Dedifferentiated amniotic fluid mesenchymal stem cell (primary cell): ENCODE results near the gene NUP42.
"Not testable (repeated sequence)": the region's sequence is repeated elsewhere in the genome, so short reads cannot be mapped to it uniquely, and the experiment has no call there.

Source experiments
- DNase-seq: peaks from one replicate; pipeline ENCODE4 v3.0.0-alpha.2; 2016; ENCODE audit errors: extremely low spot score

NUP42 gene

DNA sequence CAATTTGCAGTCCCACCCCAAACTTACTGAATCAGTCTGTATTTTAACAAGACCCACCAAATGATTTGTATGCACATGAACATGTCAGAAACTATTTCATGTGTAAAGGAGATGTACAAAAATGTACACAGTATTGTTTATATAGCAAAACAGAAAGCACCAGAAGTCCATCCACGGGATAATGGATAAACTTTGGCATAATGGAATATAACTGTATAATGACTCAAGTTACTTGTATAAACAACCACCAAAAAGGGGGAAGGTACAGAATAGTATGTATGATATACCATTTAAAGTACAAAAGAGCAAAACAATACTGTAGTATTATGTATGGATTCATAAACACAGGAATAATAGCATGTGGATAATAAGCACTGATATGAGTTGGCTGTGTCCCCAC lies 22.4 kb downstream of the NUP42 start:
- DNase-seq, result peak; percentile 9

DNA sequence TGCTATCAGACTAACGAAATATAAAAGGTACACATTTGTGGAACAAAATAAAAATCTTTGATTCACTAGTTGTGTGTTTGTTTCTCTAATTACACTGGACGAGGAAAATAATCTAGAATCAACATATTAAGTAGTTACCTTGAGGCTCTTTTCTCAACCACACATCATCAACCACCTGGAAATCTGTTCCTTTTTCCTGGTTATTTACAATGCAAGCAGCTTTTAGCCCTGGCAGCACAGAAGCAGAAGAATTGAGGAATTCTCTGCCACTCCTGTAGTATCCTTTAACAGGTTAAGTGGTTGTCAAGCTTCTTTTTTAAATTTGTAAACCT lies 23.7 kb downstream of the NUP42 start:
- no peak for DNase-seq

DNA sequence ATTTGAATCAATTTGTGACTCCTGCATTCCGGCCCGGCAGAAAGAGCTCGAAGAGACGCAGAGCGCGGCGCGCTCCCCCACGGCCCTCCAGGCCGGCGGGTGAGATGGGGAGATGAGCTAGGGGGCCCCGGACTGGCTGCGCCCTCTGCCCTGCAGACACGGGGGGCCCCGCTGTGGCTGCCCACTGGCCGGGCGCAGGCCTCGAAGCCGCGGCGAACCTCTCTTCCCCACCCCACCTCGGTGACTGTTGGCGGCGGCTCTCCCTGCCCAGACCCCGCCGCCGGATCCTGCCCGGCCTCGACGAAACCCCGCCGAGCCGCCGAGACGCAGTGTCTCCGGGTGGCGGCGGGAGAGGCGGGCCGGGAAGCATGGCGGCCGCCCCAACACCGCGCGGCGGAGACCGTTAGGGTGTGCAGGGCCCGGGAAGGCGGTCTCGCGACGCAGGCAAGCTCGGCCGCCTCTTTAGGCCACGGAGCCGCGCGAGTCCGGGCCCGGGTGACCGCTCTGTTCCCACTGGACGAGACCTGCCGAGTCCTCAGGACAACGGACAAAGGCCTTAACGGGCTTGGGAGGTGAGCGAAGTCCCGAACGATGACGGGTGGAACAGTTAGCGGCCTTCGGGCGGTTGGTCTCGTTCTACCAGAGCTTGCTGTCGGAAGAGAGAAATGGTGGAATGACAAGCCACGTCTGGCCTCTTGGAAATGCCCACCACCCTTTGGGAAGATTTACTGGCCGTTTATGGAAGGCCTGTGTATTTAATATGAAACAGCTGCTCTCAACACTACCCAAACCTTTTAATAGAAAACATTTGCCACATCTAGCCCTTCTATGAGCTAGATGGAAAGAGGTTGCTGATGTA lies 24.3 kb downstream of the NUP42 start:
- DNase-seq, result no peak

DNA sequence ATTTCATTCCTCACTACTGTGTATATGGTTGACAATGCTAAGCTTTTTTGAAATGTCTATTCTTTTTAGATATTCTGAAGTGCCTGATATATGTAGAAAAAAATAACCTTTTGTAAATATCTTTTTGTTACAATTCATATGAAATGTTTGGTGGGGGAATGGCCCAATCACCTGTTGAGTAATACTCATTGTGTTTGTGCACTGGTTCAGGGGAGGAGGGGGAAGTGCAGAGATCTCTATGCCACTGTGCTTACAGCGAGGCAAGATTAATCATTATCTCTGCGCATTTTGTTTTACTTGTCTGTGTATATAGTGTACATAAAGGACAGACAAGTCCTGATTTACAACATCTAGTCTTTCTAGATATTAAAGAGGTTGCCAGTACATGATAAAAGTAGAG lies 25.2 kb downstream of the NUP42 start:
- DNase-seq, result no peak

DNA sequence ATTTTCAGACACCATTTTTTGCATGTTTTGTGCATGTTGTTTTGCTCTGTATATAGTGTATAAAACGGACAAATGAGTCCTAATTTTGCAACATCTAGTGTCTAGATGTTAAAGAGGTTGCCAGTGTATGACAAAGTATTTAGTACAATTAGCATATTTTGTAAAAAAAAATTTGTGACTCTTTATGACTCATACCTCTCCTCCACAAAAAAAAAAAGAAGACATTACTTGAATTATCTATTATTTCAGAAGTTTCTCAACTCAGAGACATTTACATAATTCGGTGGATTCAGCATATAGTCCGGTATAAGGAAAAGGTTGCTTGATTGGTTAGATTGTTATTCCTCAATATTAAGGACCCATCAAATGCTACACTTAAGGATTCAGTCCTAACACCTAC lies 26.0 kb downstream of the NUP42 start:
- DNase-seq, result no peak

DNA sequence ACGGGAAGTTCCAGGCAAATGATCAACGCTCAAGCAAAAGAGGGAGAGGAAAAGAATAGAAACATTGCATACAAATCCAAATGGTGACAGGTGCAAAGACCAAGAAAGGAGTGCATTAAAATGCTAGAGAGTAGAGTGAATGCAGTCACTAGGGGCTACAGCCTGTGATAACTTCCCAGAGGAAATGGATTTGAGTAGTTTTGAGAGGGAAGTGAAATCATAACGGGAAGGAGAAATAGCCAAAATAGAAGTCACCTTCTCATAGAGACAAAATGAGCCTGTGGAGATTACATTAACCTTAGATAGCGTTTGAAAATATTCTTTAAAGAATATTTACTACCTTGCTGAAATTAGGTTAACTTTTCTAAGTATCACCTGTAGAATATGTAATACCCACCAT lies 26.5 kb downstream of the NUP42 start:
- DNase-seq, result no peak

DNA sequence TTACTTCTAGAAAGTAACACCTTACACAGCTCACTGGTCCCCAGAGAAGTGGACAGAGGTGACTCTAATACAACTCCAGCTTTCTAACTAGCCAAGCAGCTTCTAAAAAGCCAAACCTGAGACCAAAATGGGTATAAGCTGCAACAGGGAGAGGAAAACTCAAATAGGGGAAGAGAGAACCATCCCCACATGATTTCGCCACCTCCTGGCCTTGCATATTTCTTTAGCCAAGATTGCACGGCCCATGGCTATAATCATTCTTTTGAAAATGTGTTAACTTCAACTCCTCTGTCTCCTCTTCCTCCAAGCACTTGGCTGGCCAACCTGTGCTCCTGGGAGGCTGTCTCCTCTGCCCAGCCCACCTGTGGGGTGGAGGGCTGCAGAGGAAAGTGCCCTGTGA lies 28.7 kb downstream of the NUP42 start:
- no peak for DNase-seq

DNA sequence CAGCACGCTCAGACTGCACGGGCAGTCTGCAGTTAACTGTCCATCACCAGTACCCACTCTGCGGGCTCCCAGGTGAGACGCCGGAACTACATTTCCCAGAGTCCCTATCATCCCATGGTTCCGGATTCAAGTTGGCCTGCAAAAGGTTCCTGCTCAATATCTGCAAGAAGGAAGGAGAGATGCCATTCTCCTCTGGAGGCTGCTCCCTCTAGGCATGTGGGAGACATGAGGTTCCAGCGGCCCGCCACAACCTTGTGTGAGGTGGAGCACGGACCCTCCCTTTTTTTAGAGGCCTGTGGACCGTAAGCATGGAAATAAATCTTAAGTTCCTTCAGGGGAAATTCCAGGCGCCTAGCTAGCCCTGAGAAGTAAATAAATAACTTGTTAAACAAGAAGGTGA lies 29.7 kb downstream of the NUP42 start:
- DNase-seq, result no peak

DNA sequence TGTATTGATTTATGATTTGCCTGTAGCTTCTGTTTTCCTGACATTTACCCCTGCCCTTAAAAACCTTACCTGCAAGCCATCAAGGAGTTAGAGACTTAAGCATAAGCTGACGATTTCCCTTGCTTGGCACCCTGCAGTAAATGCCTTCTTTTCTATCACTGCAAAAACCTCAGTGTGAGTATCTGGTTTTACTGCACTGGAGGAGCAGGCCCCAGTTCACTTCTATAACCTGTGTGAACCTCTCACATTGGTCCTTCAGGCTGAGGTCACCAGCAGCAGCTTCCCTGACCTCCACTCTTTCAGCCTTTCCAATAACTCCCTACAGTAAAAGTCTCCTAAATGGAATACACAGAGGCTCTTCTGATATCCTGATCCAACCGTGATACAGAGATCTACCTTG lies 30.5 kb downstream of the NUP42 start:
- no peak for DNase-seq

DNA sequence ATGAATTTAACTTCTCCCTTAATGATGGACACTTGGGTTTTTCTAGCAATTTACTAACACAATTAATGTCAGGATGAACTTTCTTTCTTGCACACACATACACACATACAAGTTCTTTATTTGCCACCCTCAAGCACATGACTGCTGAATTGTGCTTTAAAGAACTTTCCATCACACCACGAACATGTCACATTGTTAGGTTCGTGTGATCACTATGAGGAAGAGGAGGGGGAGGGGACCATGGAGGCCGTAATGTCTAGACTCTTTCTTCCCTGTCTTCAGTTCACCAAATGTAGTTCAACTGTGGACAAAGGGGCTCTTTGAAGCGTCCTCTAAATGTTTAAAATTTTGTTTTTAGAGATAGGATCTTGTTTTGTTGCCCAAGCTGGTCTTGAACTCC lies 31.0 kb downstream of the NUP42 start:
- DNase-seq, result no peak

DNA sequence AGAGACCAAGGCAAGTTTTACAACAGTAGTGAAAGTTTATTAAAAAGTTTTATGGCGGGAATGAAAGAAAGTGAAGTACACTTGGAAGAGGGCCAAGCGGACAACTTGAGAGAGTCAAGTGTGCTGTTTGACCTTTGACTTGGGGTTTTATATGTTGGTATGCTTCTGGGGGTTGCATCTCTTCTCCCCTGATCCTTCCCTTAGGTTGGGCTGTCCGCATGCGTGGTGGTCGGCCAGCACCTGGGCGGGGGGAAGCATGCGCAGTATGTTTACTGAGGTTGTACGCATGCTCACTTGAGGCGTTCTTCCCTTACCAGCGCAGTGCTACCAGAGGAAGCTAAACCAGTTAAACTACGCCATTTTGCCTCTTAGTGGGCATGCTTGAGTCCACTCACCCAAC lies 31.9 kb downstream of the NUP42 start:
- no peak for DNase-seq

DNA sequence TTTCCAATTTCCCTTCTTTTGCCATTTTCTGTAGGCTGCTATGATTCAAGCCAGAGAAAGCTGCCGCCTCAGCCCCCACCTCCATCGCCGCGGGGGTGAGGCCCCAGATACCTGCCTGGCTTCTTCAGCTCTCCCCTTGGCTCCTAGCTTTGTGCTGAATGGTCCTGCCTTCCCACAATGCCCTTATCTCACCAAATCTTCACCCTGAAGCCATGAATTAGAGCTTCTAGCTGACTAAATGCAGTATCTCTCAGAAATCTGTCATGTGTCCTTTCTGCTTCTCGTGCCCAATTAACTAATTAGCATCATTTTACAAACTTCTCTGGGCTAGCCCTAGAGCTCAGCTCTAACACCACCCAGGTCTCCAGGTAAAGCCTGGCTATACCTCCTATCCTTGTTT lies 32.6 kb downstream of the NUP42 start:
- DNase-seq, result no peak

DNA sequence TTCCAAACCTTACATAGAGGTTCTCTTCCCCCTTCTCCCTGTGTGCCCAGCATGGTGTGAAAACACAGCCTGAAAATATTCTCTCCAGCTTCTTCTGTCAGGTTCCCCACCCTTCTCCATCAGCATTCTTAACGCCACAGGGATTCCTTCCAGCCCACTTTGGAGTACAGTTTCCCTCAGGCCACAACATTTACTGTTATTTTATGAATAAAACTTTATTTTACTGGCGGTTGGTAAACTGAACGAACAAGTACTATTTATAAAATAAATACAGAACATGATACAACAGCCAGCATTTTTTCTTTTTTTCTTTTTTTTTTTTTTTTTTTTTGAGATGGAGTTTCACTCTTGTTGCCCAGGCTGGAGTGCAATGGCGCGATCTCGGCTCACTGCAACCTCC lies 33.1 kb downstream of the NUP42 start:
- DNase-seq, result peak; percentile 8

DNA sequence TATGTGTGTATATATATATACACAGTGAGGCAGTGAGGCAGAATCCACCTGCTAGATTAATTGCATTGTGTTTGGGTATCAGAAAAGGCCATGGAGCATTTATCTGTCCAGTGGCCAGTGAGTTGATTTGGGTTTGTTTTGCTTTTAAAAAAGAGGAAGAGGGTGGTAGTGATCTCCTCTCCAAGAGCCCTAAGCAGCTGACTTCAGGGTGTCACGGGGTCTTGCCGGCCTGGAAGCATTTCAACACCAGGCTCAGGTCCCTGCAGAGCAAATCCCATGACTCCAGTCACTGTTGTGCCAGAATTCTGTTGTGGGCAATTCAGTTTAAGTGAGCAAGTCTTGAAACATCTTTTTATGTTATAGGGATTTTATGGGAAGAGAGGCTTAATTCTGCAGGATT lies 34.2 kb downstream of the NUP42 start:
- DNase-seq, result no peak

DNA sequence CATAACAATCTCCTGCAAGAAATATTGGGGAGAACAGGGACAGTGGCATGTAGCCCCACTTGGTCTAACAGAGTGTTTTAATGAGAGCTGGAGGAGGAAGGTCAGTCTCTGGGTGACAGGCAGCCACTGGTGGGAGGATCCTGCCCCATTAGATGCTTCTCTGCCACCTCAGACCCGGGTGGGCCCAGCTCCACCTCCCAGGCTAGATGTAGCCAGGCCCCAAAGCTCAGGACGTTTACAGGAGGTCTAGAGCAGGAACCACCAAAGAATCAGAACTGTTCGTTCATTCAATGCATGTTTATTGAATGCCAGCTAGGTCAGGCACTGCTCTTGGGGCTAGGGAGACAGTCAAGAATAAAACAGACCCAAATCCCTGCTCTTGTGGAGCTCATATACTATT lies 36.3 kb downstream of the NUP42 start:
- peak; percentile 13 for DNase-seq

DNA sequence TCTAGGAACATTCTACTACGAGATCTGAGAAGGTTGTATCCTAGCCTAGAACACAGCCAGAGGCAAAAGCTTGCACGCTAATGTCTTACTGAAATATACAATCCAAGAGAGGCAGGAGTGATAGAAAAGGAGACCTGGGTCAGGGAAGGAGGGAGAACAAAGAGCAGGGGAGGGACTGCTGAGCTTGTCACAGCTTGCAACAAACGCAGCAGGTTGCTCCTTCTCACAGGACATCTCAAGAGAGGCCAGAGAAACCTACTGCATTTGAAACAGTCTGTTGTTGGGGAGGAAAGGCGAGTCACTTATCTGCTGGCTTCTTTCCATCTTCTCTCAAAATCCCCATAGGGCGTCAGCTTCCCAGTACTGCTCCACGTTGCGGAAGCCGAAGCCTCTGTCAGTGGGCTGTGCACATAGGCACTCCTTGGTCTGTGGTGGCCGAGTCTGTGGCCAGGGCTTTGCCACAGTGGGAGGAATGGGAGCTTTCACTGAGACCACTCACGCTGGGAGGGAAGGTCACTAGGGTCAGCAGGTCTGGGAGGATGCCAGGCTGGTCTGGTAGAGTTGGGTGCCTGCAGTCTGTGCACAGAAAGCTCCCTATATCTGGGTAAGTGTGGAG lies 39.0 kb downstream of the NUP42 start:
- DNase-seq, result no peak

DNA sequence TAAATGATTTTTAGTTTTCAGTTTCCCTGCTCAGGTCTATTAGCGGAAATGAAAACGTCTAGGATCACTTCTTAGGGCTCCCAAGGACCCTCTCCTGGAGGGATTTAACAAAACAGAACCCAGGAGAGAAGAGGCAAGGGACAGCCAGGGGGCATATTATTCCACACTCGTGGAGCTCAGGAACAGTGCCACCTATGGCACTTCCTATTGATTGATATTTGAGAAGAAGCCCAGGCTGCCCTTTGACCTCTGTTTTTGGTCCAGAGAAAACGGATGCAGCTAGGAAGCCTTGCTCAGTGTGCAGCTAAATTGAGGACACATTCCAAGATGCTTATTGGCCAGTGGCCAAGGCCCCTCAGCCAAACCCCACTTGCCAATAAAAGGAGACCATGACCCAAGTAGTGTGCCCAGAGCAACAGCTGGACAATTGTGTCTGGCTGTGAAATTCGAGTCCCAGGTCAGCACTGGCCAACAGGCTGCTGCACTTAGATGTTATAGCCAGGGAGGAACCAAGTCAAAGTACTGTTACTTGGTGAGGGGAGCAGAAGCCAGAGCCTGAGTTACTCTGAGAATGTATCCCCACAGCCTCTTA lies 40.7 kb downstream of the NUP42 start:
- no peak for DNase-seq

DNA sequence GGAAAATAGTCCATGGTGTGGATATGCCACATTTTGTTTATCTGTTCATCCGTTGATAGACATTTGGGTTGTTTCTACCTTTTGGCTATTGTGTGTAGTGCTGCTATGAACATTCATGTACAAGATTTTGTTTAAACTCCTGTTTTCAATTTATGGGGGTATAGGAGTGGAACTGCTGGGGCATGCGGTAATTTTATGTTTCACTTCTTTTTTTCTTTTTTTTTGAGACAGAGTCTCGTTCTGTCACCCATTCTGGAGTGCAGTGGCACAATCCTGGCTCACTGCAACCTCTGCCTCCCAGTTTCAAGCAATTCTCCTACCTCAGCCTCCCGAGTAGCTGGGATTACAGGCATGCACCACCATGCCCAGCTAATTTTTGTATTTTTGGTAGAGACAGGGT lies 42.5 kb downstream of the NUP42 start:
- not testable (repeated sequence) for DNase-seq

DNA sequence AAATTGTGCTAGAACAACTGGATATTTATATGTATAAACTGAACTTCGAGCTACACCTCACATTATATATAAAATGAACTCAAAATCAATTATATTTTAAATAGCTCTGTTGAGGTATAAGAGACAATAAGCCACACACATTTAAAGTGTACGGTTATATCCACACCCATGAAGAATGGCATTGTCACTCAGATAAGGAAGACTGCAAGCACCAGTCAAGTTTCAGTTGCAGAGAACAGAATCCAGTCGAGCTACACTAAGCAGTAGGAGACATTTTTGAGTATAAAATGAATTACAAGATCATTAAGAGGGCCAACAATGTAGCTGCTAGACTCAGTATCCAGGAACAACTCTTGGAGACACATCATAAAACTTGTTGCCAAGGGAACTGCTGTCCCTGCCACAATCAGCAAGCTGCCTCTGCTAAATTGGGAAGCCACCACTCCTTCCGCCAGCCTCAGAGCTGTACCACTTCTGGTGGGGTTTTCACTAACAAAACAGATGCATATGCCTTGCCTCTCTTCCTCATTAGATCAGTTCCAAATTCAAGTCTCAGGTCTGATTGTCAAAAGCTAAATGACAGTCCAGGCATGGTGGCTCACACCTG lies 45.1 kb downstream of the NUP42 start:
- DNase-seq, result no peak

DNA sequence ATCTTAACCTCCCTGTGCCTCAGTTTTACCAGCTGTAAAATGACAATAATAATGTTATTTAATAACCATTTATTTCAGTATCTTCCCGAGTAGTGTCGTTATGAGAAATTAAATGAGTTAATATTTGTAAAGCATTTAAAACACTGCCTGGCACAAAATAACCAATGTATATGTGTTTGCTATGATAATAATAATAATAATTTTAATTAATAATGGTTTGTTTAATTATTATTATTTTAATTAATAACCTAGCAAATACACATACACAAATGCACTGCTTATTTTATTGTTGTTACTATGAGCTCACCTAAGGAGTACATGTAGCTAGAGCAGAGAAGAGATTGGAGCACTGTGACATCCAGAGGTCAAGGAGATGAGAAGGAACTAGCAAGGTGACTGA lies 46.6 kb downstream of the NUP42 start:
- no peak for DNase-seq

DNA sequence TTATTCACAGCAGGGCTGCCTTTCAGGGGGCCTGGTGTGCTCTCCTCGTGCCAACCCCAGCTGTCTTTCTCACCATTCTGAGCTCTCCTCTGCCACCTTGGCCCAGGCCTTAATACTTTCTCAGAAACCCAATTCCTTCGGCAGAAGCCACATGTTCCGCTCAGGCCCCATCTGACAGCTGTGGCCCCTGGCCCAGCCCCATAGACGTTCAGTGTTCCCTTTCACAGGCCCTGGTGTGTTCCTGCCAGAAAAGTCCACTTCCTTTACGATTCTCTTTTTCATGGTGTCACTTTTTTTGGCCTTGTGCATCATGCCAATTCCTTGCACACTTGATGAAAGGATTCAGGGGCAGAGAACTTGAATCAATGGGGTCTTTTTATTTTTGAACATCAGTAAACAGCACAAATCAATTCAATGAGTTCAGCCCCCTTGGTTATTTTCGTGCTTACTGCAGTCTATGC lies 48.8 kb downstream of the NUP42 start:
- no peak for DNase-seq

DNA sequence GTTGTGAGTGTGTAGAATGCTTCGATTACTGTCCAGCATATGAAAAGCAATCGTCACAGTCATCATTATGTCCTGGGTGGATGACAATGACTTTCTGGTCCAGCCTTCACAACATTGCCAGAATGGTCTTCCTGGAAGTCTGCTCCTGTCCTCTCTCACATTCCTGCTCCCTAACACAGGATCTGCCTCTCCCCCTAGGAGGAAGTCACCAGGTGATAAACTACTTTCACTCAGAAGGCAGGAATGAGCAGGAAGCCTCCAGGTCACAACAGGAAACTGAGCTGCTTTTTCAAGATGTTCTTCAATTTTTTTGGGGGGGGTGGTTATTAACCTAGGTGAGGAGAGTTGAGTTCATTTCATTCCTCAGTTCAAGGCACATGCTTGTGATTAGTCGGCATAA lies 51.1 kb downstream of the NUP42 start:
- DNase-seq, result no peak
